Activated naive CD4-positive, alpha-beta T cell treated with anti-CD3 and anti-CD28 coated beads, Interleukin-2, amount 10 ng/mL, durations not matched to agents 7 days and 5 days (primary cell): ENCODE measurements around the gene G3BP2.
A peak's percentile ranks its signal among the peaks of the same experiment; 100 is the strongest.
"Not testable (repeated sequence)": the region's sequence is repeated elsewhere in the genome, so short reads cannot be mapped to it uniquely, and the experiment has no call there.

Source experiments
- CTCF ChIA-PET: fragments of 350-600 bp; sonication (Branson Sonifier 250); formaldehyde crosslinking; loops from one replicate; lab custom pipeline; 2021; ENCODE audit warnings: antibody characterized with exemption; lab: Charles Lee
- DNase-seq: peaks from one replicate; pipeline ENCODE4 v3.0.0-alpha.2; 2020
- H3K27ac Mint-ChIP-seq: one replicate; pipeline ENCODE4 v1.8.0; 2021; ENCODE audit warnings: mild to moderate bottlenecking, moderate library complexity, mixed read lengths
- H3K27me3 Mint-ChIP-seq: one replicate; pipeline ENCODE4 v1.8.0; 2021; ENCODE audit warnings: mild to moderate bottlenecking, mixed read lengths
- H3K36me3 Mint-ChIP-seq: one replicate; pipeline ENCODE4 v1.8.0; 2021; ENCODE audit warnings: mixed read lengths
- H3K4me1 Mint-ChIP-seq: one replicate; pipeline ENCODE4 v1.8.0; 2021; ENCODE audit warnings: mixed read lengths
- H3K4me3 Mint-ChIP-seq: one replicate; pipeline ENCODE4 v1.8.0; 2021; ENCODE audit warnings: mild to moderate bottlenecking, moderate library complexity, mixed read lengths
- H3K9me3 Mint-ChIP-seq: one replicate; pipeline ENCODE4 v1.8.0; 2021; ENCODE audit warnings: mixed read lengths

The G3BP2 gene

GRCh38 chr4:75672461-75673026 lies 667 bp downstream of the G3BP2 start:
- peaks cover 52% of the 10 kb centered on the region for H3K4me1 Mint-ChIP-seq
- CTCF ChIA-PET, result interaction anchor here (0.6 to 3.5 kb wide), 2 partner anchors 52 kb away, joined by 3 to 13 read pairs; partner anchors contain the start of gene USO1
- H3K27ac Mint-ChIP-seq, result peak overlapping the region; percentile 99
- H3K27me3 Mint-ChIP-seq, result peaks cover 12% of the 10 kb centered on the region
- H3K36me3 Mint-ChIP-seq, result peaks cover 40% of the 10 kb centered on the region
- no peaks in the 10 kb centered on the region for H3K9me3 Mint-ChIP-seq
- peak; percentile 89 for DNase-seq
- peak overlapping the region; percentile 97 for H3K4me3 Mint-ChIP-seq

- DNase-seq, result no peak
- Mint-ChIP-seq H3K4me1 (peaks cover 58% of the 10 kb centered on the region), H3K36me3 (peaks cover 45% of the 10 kb centered on the region), H3K4me3 (peak overlapping the region; percentile 97), H3K27ac (peak overlapping the region; percentile 99), H3K9me3 (no peaks in the 10 kb centered on the region), H3K27me3 (peaks cover 12% of the 10 kb centered on the region)
- CTCF ChIA-PET, result interaction anchor here (3.5 kb wide), 1 partner anchor 53 kb away, joined by 13 read pairs; the partner anchor contains the start of gene USO1
Observed at GRCh38 chr4:75671802-75672421, 1.3 kb downstream of the G3BP2 start.

- H3K9me3 Mint-ChIP-seq, result no peaks in the 10 kb centered on the region
- peak overlapping the region; percentile 16 for H3K4me3 Mint-ChIP-seq
- peaks cover 57% of the 10 kb centered on the region for H3K36me3 Mint-ChIP-seq
- peaks cover 67% of the 10 kb centered on the region for H3K4me1 Mint-ChIP-seq
- DNase-seq, result no peak
- H3K27me3 Mint-ChIP-seq, result peaks cover 12% of the 10 kb centered on the region
- H3K27ac Mint-ChIP-seq, result peak overlapping the region; percentile 25
- CTCF ChIA-PET, result no interaction called here
Observed at GRCh38 chr4:75668596-75668995, 4.6 kb downstream of the G3BP2 start.

- not testable (repeated sequence) for H3K9me3 Mint-ChIP-seq, H3K27me3 Mint-ChIP-seq, H3K27ac Mint-ChIP-seq, DNase-seq
- CTCF ChIA-PET, result interaction anchor here (1.2 kb wide), 1 partner anchor 30 kb away, joined by 4 read pairs; no protein-coding TSS in a partner anchor
- Mint-ChIP-seq H3K4me3 (peak overlapping the region; percentile 3), H3K36me3 (peaks cover 51% of the 10 kb centered on the region), H3K4me1 (peaks cover 70% of the 10 kb centered on the region)
Observed at GRCh38 chr4:75667636-75668035, 5.6 kb downstream of the G3BP2 start.

- no peaks in the 10 kb centered on the region for H3K9me3 Mint-ChIP-seq
- H3K4me3 Mint-ChIP-seq, result peak overlapping the region; percentile 1
- peak overlapping the region; percentile 35 for H3K27ac Mint-ChIP-seq
- no peaks in the 10 kb centered on the region for H3K27me3 Mint-ChIP-seq
- peaks cover 50% of the 10 kb centered on the region for H3K36me3 Mint-ChIP-seq
- DNase-seq, result no peak
- CTCF ChIA-PET, result no interaction called here
- peaks cover 72% of the 10 kb centered on the region for H3K4me1 Mint-ChIP-seq
Observed at GRCh38 chr4:75666299-75666698, 6.9 kb downstream of the G3BP2 start.

- not testable (repeated sequence) for DNase-seq, H3K27ac Mint-ChIP-seq, H3K4me3 Mint-ChIP-seq, H3K27me3 Mint-ChIP-seq, H3K9me3 Mint-ChIP-seq
- H3K4me1 Mint-ChIP-seq, result peaks cover 71% of the 10 kb centered on the region
- H3K36me3 Mint-ChIP-seq, result peaks cover 52% of the 10 kb centered on the region
- CTCF ChIA-PET, result interaction anchor here (1.0 to 1.6 kb wide), 2 partner anchors 10 to 44 kb away, joined by 3 to 8 read pairs; no protein-coding TSS in a partner anchor
Observed at GRCh38 chr4:75664604-75665003, 8.6 kb downstream of the G3BP2 start.

GRCh38 chr4:75662626-75663025 lies 10.6 kb downstream of the G3BP2 start:
- H3K4me3 Mint-ChIP-seq, result no peak overlapping the region
- H3K36me3 Mint-ChIP-seq, result peaks cover 57% of the 10 kb centered on the region
- no peaks in the 10 kb centered on the region for H3K27me3 Mint-ChIP-seq
- no peaks in the 10 kb centered on the region for H3K9me3 Mint-ChIP-seq
- DNase-seq, result no peak
- no peak overlapping the region for H3K27ac Mint-ChIP-seq
- CTCF ChIA-PET, result no interaction called here
- H3K4me1 Mint-ChIP-seq, result peaks cover 70% of the 10 kb centered on the region

- DNase-seq, result no peak
- H3K27ac Mint-ChIP-seq, result no peak overlapping the region
- CTCF ChIA-PET, result interaction anchor here (2.1 kb wide), 1 partner anchor 63 kb away, joined by 9 read pairs; the partner anchor contains the start of gene USO1
- peaks cover 71% of the 10 kb centered on the region for H3K4me1 Mint-ChIP-seq
- peaks cover 58% of the 10 kb centered on the region for H3K36me3 Mint-ChIP-seq
- H3K27me3 Mint-ChIP-seq, result no peaks in the 10 kb centered on the region
- H3K9me3 Mint-ChIP-seq, result no peaks in the 10 kb centered on the region
- no peak overlapping the region for H3K4me3 Mint-ChIP-seq
Observed at GRCh38 chr4:75660491-75660890, 12.7 kb downstream of the G3BP2 start.

GRCh38 chr4:75659512-75660031 lies 13.6 kb downstream of the G3BP2 start:
- CTCF ChIA-PET, result interaction anchor here (1.4 to 2.1 kb wide), 2 partner anchors 11 to 64 kb away, joined by 3 to 9 read pairs; partner anchors contain the start of gene USO1
- peaks cover 73% of the 10 kb centered on the region for H3K4me1 Mint-ChIP-seq
- H3K27ac Mint-ChIP-seq, result no peak overlapping the region
- no peak overlapping the region for H3K4me3 Mint-ChIP-seq
- no peaks in the 10 kb centered on the region for H3K27me3 Mint-ChIP-seq
- H3K36me3 Mint-ChIP-seq, result peaks cover 59% of the 10 kb centered on the region
- no peak for DNase-seq
- no peaks in the 10 kb centered on the region for H3K9me3 Mint-ChIP-seq

GRCh38 chr4:75658876-75659275 lies 14.3 kb downstream of the G3BP2 start:
- Mint-ChIP-seq H3K27me3 (no peaks in the 10 kb centered on the region), H3K9me3 (no peaks in the 10 kb centered on the region), H3K36me3 (peaks cover 64% of the 10 kb centered on the region), H3K4me1 (peaks cover 80% of the 10 kb centered on the region), H3K27ac (peak overlapping the region; percentile 67), H3K4me3 (no peak overlapping the region)
- no peak for DNase-seq
- CTCF ChIA-PET, result interaction anchor here (1.4 to 2.1 kb wide), 2 partner anchors 10 to 65 kb away, joined by 3 to 9 read pairs; partner anchors contain the start of gene USO1

- Mint-ChIP-seq H3K27me3 (no peaks in the 10 kb centered on the region), H3K9me3 (no peaks in the 10 kb centered on the region), H3K4me1 (peaks cover 79% of the 10 kb centered on the region), H3K4me3 (peak overlapping the region; percentile 34), H3K36me3 (peaks cover 61% of the 10 kb centered on the region), H3K27ac (peak overlapping the region; percentile 98)
- CTCF ChIA-PET, result interaction anchor here (1.0 to 2.9 kb wide), 4 partner anchors 9 to 69 kb away, joined by 3 to 16 read pairs (median 6); partner anchors contain the start of genes G3BP2 and USO1
- no peak for DNase-seq
Observed at GRCh38 chr4:75655562-75655961, 17.6 kb downstream of the G3BP2 start.

- DNase-seq, result peak; percentile 37
- no peaks in the 10 kb centered on the region for H3K27me3 Mint-ChIP-seq
- CTCF ChIA-PET, result interaction anchor here (1.0 to 2.9 kb wide), 8 partner anchors 10 to 72 kb away, joined by 3 to 16 read pairs (median 3); partner anchors contain the start of genes G3BP2 and USO1
- H3K4me3 Mint-ChIP-seq, result peak overlapping the region; percentile 55
- peaks cover 62% of the 10 kb centered on the region for H3K36me3 Mint-ChIP-seq
- H3K4me1 Mint-ChIP-seq, result peaks cover 74% of the 10 kb centered on the region
- no peaks in the 10 kb centered on the region for H3K9me3 Mint-ChIP-seq
- peak overlapping the region; percentile 98 for H3K27ac Mint-ChIP-seq
Observed at GRCh38 chr4:75654905-75655304, 18.3 kb downstream of the G3BP2 start.

- Mint-ChIP-seq H3K4me1 (peaks cover 65% of the 10 kb centered on the region), H3K27ac (peak overlapping the region; percentile 98), H3K36me3 (peaks cover 52% of the 10 kb centered on the region), H3K4me3 (peak overlapping the region; percentile 32), H3K27me3 (no peaks in the 10 kb centered on the region), H3K9me3 (no peaks in the 10 kb centered on the region)
- CTCF ChIA-PET, result interaction anchor here (0.5 to 2.9 kb wide), 12 partner anchors 11 to 194 kb away, joined by 3 to 16 read pairs (median 3); partner anchors contain the start of genes G3BP2 and USO1
- DNase-seq, result no peak
Observed at GRCh38 chr4:75653845-75654503, 19.2 kb downstream of the G3BP2 start.

- peaks cover 5% of the 10 kb centered on the region for H3K4me1 Mint-ChIP-seq
- H3K36me3 Mint-ChIP-seq, result peaks cover 67% of the 10 kb centered on the region
- no peak overlapping the region for H3K27ac Mint-ChIP-seq
- no peaks in the 10 kb centered on the region for H3K27me3 Mint-ChIP-seq
- H3K4me3 Mint-ChIP-seq, result no peak overlapping the region
- no peaks in the 10 kb centered on the region for H3K9me3 Mint-ChIP-seq
- DNase-seq, result no peak
- CTCF ChIA-PET, result interaction anchor here (0.7 to 1.0 kb wide), 2 partner anchors 9 to 204 kb away, joined by 3 read pairs; no protein-coding TSS in a partner anchor
Observed at GRCh38 chr4:75644095-75644494, 29.1 kb downstream of the G3BP2 start.
